Rectal smooth muscle tissue (tissue), 1 donor: ENCODE data around the gene YAE1.

ENCODE experiments used
- H3K27ac ChIP-seq: one replicate; pipeline ENCODE4 v1.7.0; 2013; ENCODE audit warnings: low read depth, low read length, inconsistent platforms
- H3K27me3 ChIP-seq: one replicate; pipeline ENCODE4 v1.7.0; 2013; ENCODE audit warnings: low read length; ENCODE audit not compliant: control insufficient read depth, insufficient read depth
- H3K36me3 ChIP-seq: one replicate; pipeline ENCODE4 v1.7.0; 2013; ENCODE audit warnings: low read length; ENCODE audit not compliant: control insufficient read depth, insufficient read depth
- H3K4me1 ChIP-seq: one replicate; pipeline ENCODE4 v1.7.0; 2013; ENCODE audit warnings: low read length; ENCODE audit not compliant: control insufficient read depth, insufficient read depth
- H3K4me3 ChIP-seq: one replicate; pipeline ENCODE4 v1.7.0; 2013; ENCODE audit warnings: low read length
- H3K9ac ChIP-seq: one replicate; pipeline ENCODE4 v1.7.0; 2013; ENCODE audit warnings: low read length

Gene YAE1

GRCh38 chr7:39560408-39560807, 5.8 kb upstream of the YAE1 start:
- H3K9ac ChIP-seq = no peak overlapping the region
- no peak overlapping the region for H3K4me3 ChIP-seq
- no peak overlapping the region for H3K27ac ChIP-seq
- no peaks in the 10 kb centered on the region for H3K36me3 ChIP-seq
- H3K27me3 ChIP-seq = no peaks in the 10 kb centered on the region
- peaks cover under 1% of the 10 kb centered on the region for H3K4me1 ChIP-seq

- Histone ChIP-seq H3K4me3 (no peak overlapping the region), H3K27me3 (no peaks in the 10 kb centered on the region), H3K9ac (no peak overlapping the region), H3K27ac (no peak overlapping the region), H3K36me3 (no peaks in the 10 kb centered on the region), H3K4me1 (no peaks in the 10 kb centered on the region)
Observed at GRCh38 chr7:39560997-39561396, 5.2 kb upstream of the YAE1 start.

- Histone ChIP-seq H3K4me3 (peak overlapping the region; percentile 93), H3K36me3 (no peaks in the 10 kb centered on the region), H3K27me3 (no peaks in the 10 kb centered on the region), H3K27ac (peak overlapping the region; percentile 87), H3K4me1 (peaks cover 3% of the 10 kb centered on the region), H3K9ac (no peak overlapping the region)
Observed at GRCh38 chr7:39565538-39565937, 666 bp upstream of the YAE1 start.

GRCh38 chr7:39567294-39567693, 1.1 kb downstream of the YAE1 start:
- no peak overlapping the region for H3K9ac ChIP-seq
- peak overlapping the region; percentile 93 for H3K4me3 ChIP-seq
- H3K4me1 ChIP-seq = peaks cover 3% of the 10 kb centered on the region
- no peak overlapping the region for H3K27ac ChIP-seq
- no peaks in the 10 kb centered on the region for H3K27me3 ChIP-seq
- H3K36me3 ChIP-seq = no peaks in the 10 kb centered on the region

- Histone ChIP-seq H3K36me3 (no peaks in the 10 kb centered on the region), H3K27ac (no peak overlapping the region), H3K9ac (no peak overlapping the region), H3K4me1 (no peaks in the 10 kb centered on the region), H3K27me3 (no peaks in the 10 kb centered on the region), H3K4me3 (no peak overlapping the region)
Observed at GRCh38 chr7:39574673-39575349, 8.6 kb downstream of the YAE1 start.

GRCh38 chr7:39577229-39577874, 11.1 kb downstream of the YAE1 start:
- no peaks in the 10 kb centered on the region for H3K4me1 ChIP-seq
- H3K4me3 ChIP-seq = no peak overlapping the region
- no peaks in the 10 kb centered on the region for H3K27me3 ChIP-seq
- no peaks in the 10 kb centered on the region for H3K36me3 ChIP-seq
- no peak overlapping the region for H3K9ac ChIP-seq
- H3K27ac ChIP-seq = no peak overlapping the region

GRCh38 chr7:39580149-39580874, 14.1 kb downstream of the YAE1 start:
- H3K36me3 ChIP-seq = no peaks in the 10 kb centered on the region
- no peaks in the 10 kb centered on the region for H3K27me3 ChIP-seq
- H3K27ac ChIP-seq = no peak overlapping the region
- H3K9ac ChIP-seq = no peak overlapping the region
- H3K4me1 ChIP-seq = no peaks in the 10 kb centered on the region
- H3K4me3 ChIP-seq = no peak overlapping the region

GRCh38 chr7:39582536-39582935, 16.3 kb downstream of the YAE1 start:
- H3K27me3 ChIP-seq = no peaks in the 10 kb centered on the region
- no peak overlapping the region for H3K4me3 ChIP-seq
- no peaks in the 10 kb centered on the region for H3K36me3 ChIP-seq
- no peak overlapping the region for H3K27ac ChIP-seq
- H3K4me1 ChIP-seq = no peaks in the 10 kb centered on the region
- H3K9ac ChIP-seq = no peak overlapping the region

- H3K27ac ChIP-seq = no peak overlapping the region
- no peaks in the 10 kb centered on the region for H3K27me3 ChIP-seq
- H3K9ac ChIP-seq = no peak overlapping the region
- no peaks in the 10 kb centered on the region for H3K4me1 ChIP-seq
- H3K36me3 ChIP-seq = no peaks in the 10 kb centered on the region
- H3K4me3 ChIP-seq = no peak overlapping the region
Observed at GRCh38 chr7:39583539-39583938, 17.3 kb downstream of the YAE1 start.

- no peak overlapping the region for H3K27ac ChIP-seq
- no peaks in the 10 kb centered on the region for H3K36me3 ChIP-seq
- H3K9ac ChIP-seq = no peak overlapping the region
- H3K4me3 ChIP-seq = no peak overlapping the region
- no peaks in the 10 kb centered on the region for H3K27me3 ChIP-seq
- no peaks in the 10 kb centered on the region for H3K4me1 ChIP-seq
Observed at GRCh38 chr7:39587393-39587792, 21.2 kb downstream of the YAE1 start.

GRCh38 chr7:39588416-39588815, 22.2 kb downstream of the YAE1 start:
- Histone ChIP-seq H3K27me3 (no peaks in the 10 kb centered on the region), H3K9ac (no peak overlapping the region), H3K36me3 (no peaks in the 10 kb centered on the region), H3K27ac (no peak overlapping the region), H3K4me1 (no peaks in the 10 kb centered on the region), H3K4me3 (no peak overlapping the region)

- H3K27me3 ChIP-seq = no peaks in the 10 kb centered on the region
- H3K4me1 ChIP-seq = no peaks in the 10 kb centered on the region
- H3K9ac ChIP-seq = no peak overlapping the region
- H3K36me3 ChIP-seq = no peaks in the 10 kb centered on the region
- H3K27ac ChIP-seq = no peak overlapping the region
- no peak overlapping the region for H3K4me3 ChIP-seq
Observed at GRCh38 chr7:39589323-39590111, 23.3 kb downstream of the YAE1 start.
